A549 (cell line): ENCODE results near the gene BMP7. TPM values are rescaled to one million over a fixed set of nuclear protein-coding genes. Genes with fewer than 3 reads are reported as not detected.

Source experiments
- ATAC-seq, 2 experiments: fragments of 200-7000 bp in 1 of 2; fragments of >200 bp in 1 of 2; cut with Nextera tagmentation in 1 of 2; cut with Tn5 transposase in 1 of 2; 3 replicates each; pipeline versions ENCODE4 v1.8.0 to v1.9.1; 2018 to 2020; ENCODE audit warnings: mild to moderate bottlenecking in 1 of 2, moderate library complexity in 1 of 2
- CTCF ChIA-PET: fragments of 300-600 bp; sonication (Branson Sonifier 250); formaldehyde crosslinking; extraction: SDS; loops from one replicate; lab custom pipeline; 2021; ENCODE audit warnings: antibody characterized with exemption, inconsistent platforms; lab: Yijun Ruan, JAX
- POLR2A ChIA-PET: fragments of 350-600 bp; formaldehyde crosslinking; extraction: SDS; loops from one replicate; lab custom pipeline; 2021; ENCODE audit warnings: antibody characterized with exemption, inconsistent platforms; lab: Yijun Ruan, JAX
- DNase-seq, 2 experiments: peaks; one replicate each; pipeline versions ENCODE4 v3.0.0 to v3.0.0-alpha.2; 2011 to 2016; ENCODE audit warnings: low read depth in 1 of 2, low spot score in 1 of 2
- FAIRE-seq: peaks from 2 replicates; lab custom pipeline; 2011; peaks lifted over from hg19 to GRCh38; lab: Jason Lieb, UNC
- H3K27ac ChIP-seq, 2 experiments: fragments of >200 bp; sonication (Bioruptor Twin); formaldehyde crosslinking; 3 replicates each; pipeline ENCODE4 v1.5.1; 2016 to 2017
- H3K4me1 ChIP-seq: fragments of >200 bp; sonication (Bioruptor Twin); formaldehyde crosslinking; 3 replicates; pipeline ENCODE4 v1.6.1; 2016
- H3K4me2 ChIP-seq: fragments of >200 bp; sonication (Bioruptor Twin); formaldehyde crosslinking; 3 replicates; pipeline ENCODE4 v1.6.1; 2016
- H3K4me3 ChIP-seq: fragments of >200 bp; sonication (Bioruptor Twin); formaldehyde crosslinking; 3 replicates; pipeline ENCODE4 v1.5.1; 2016
- H3K9me3 ChIP-seq: fragments of >200 bp; sonication (Bioruptor Twin); formaldehyde crosslinking; 3 replicates; pipeline ENCODE4 v1.6.1; 2016
- BHLHE40 ChIP-seq: IDR thresholded peaks from 2 replicates; pipeline ENCODE4 v1.6.1; 2012; ENCODE audit warnings: low read depth, low read length, inconsistent platforms
- CBX2 ChIP-seq: fragments of 200-600 bp; sonication (generic); IDR thresholded peaks from 2 replicates; pipeline ENCODE4 v1.6.1; 2016; ENCODE audit warnings: low read depth, mild to moderate bottlenecking, borderline replicate concordance
- CBX8 ChIP-seq: fragments of 200-600 bp; sonication (generic); IDR thresholded peaks from 2 replicates; pipeline ENCODE4 v1.6.1; 2016
- CHD2 ChIP-seq: fragments of 150-350 bp; IDR thresholded peaks from 2 replicates; pipeline ENCODE4 v1.6.1; 2014; ENCODE audit warnings: low read length; ENCODE audit not compliant: partially characterized antibody
- E2F6 ChIP-seq: IDR thresholded peaks from 2 replicates; pipeline ENCODE4 v1.6.1; 2012; ENCODE audit warnings: low read depth, borderline replicate concordance
- EHF ChIP-seq: fragments of 250-450 bp; sonication (Bioruptor Pico); IDR thresholded peaks from 2 replicates; pipeline ENCODE4 v1.5.0; 2020; ENCODE audit warnings: mild to moderate bottlenecking
- ESRRA ChIP-seq: fragments of 150-350 bp; IDR thresholded peaks from 2 replicates; pipeline ENCODE4 v1.6.1; 2014; ENCODE audit warnings: mild to moderate bottlenecking, low read length, borderline replicate concordance
- FOXS1 ChIP-seq: fragments of 250-450 bp; sonication (Bioruptor Pico); IDR thresholded peaks from 2 replicates; pipeline ENCODE4 v1.5.0; 2020; ENCODE audit warnings: mild to moderate bottlenecking, moderate library complexity
- GATA3 ChIP-seq: IDR thresholded peaks from 2 replicates; pipeline ENCODE4 v1.6.1; 2012; ENCODE audit warnings: borderline replicate concordance
- HDAC2 ChIP-seq: fragments of 200-600 bp; sonication (generic); IDR thresholded peaks from 2 replicates; pipeline ENCODE4 v1.6.1; 2016
- HOXA7 ChIP-seq: fragments of 250-450 bp; sonication (Bioruptor Pico); IDR thresholded peaks from 2 replicates; pipeline ENCODE4 v1.5.0; 2020; ENCODE audit warnings: mild to moderate bottlenecking, moderate library complexity
- HOXB5 ChIP-seq: fragments of 250-450 bp; sonication (Bioruptor Pico); IDR thresholded peaks from 2 replicates; pipeline ENCODE4 v1.5.0; 2020; ENCODE audit warnings: mild to moderate bottlenecking, moderate library complexity
- JUNB ChIP-seq: fragments of >200 bp; sonication (Bioruptor Twin); formaldehyde crosslinking; IDR thresholded peaks from 2 replicates; pipeline ENCODE4 v1.6.1; 2016
- KDM5A ChIP-seq: fragments of 200-600 bp; sonication (generic); IDR thresholded peaks from 2 replicates; pipeline ENCODE4 v1.6.1; 2016; ENCODE audit warnings: antibody characterized with exemption, mild to moderate bottlenecking
- MAFK ChIP-seq: fragments of 450-650 bp; IDR thresholded peaks from 2 replicates; pipeline ENCODE4 v1.6.1; 2014; ENCODE audit not compliant: partially characterized antibody
- MAX ChIP-seq: IDR thresholded peaks from 2 replicates; pipeline ENCODE4 v1.6.1; 2012
- MAZ ChIP-seq: fragments of 150-350 bp; IDR thresholded peaks from 2 replicates; pipeline ENCODE4 v1.6.1; 2014; ENCODE audit warnings: antibody characterized with exemption, low read depth, low read length, borderline replicate concordance
- MYC ChIP-seq: IDR thresholded peaks from 2 replicates; pipeline ENCODE4 v1.6.1; 2012; ENCODE audit warnings: mild to moderate bottlenecking, inconsistent platforms, low read length, improper control_type of control experiment, borderline replicate concordance
- NFE2L2 ChIP-seq: fragments of 150-350 bp; conservative IDR thresholded peaks from 2 replicates; pipeline ENCODE4 v1.6.1; 2014; ENCODE audit warnings: low read length
- NR3C1 ChIP-seq: fragments of >200 bp; sonication (Bioruptor Twin); formaldehyde crosslinking; IDR thresholded peaks from 3 replicates; pipeline ENCODE4 v1.6.1; 2017
- PHF8 ChIP-seq: fragments of 200-600 bp; sonication (generic); IDR thresholded peaks from 2 replicates; pipeline ENCODE4 v1.6.1; 2016; ENCODE audit warnings: low read depth, mild to moderate bottlenecking, antibody characterized with exemption, moderate library complexity, borderline replicate concordance
- POLR2A ChIP-seq: IDR thresholded peaks from 2 replicates; pipeline ENCODE4 v1.6.1; 2012; ENCODE audit warnings: mild to moderate bottlenecking, low read length
- RARB ChIP-seq: fragments of 250-450 bp; sonication (Bioruptor Pico); IDR thresholded peaks from 2 replicates; pipeline ENCODE4 v1.8.0; 2021; ENCODE audit warnings: mild to moderate bottlenecking, moderate library complexity
- RFX5 ChIP-seq: fragments of 450-650 bp; IDR thresholded peaks from 2 replicates; pipeline ENCODE4 v1.7.1; 2014; ENCODE audit warnings: antibody characterized with exemption, mild to moderate bottlenecking, moderate library complexity
- RNF2 ChIP-seq: fragments of 200-600 bp; sonication (generic); IDR thresholded peaks from 2 replicates; pipeline ENCODE4 v1.6.1; 2016; ENCODE audit warnings: low read depth, mild to moderate bottlenecking, antibody characterized with exemption, moderate library complexity, borderline replicate concordance
- TP53 ChIP-seq: fragments of 250-450 bp; sonication (Bioruptor Pico); IDR thresholded peaks from 2 replicates; pipeline ENCODE4 v1.5.0; 2021; ENCODE audit warnings: mild to moderate bottlenecking, moderate library complexity
- WGBS: methylation state at CpG from one replicate; pipeline ENCODE4 v1.1.6; 2017; ENCODE audit errors: missing lambda C conversion rate; 5-methylcytosine and 5-hydroxymethylcytosine counted together
- polyA plus RNA-seq, 4 experiments: library from polyadenylated mRNA; depleted of rRNA in 3 of 4; stranded (reverse); fragments of >200 nt; fragmentation: RNase III in 1 of 4; extraction: RNeasy Plus Mini Kit Qiagen cat#74134 plus additional on column Dnase treatment in 1 of 4; gene quantifications; 2 replicates in 3 of 4; 3 replicates in 1 of 4; pipeline ENCODE4 v1.2.3, GENCODE V29; 2011 to 2017
- TF ChIP-seq, protein P1 (sequence below): fragments of 250-450 bp; sonication (Bioruptor Pico); IDR thresholded peaks from 2 replicates; pipeline ENCODE4 v1.5.0; 2021; ENCODE audit warnings: mild to moderate bottlenecking, moderate library complexity, borderline replicate concordance
- TF ChIP-seq, protein P2 (sequence below): fragments of >200 bp; sonication (Bioruptor Twin); formaldehyde crosslinking; IDR thresholded peaks from 3 replicates; pipeline ENCODE4 v1.5.1; 2016

BMP7 gene
- polyA plus RNA-seq, 2 of the 4 experiments (the other 2 are of a cell fraction), result 0.08 to 0.22 TPM

- CTCF ChIA-PET, result interaction anchor here (0.7 to 1.4 kb wide), 3 partner anchors 9 to 1675 kb away, joined by 3 read pairs; no protein-coding TSS in a partner anchor
- TF ChIP-seq CHD2 (no peak), ESRRA (no peak), BHLHE40 (no peak), HOXA7 (CRISPR knock-in tag) (no peak), MYC (no peak), MAZ (no peak), RARB (no peak), KDM5A (no peak), MAX (no peak), HDAC2 (no peak), FOXS1 (CRISPR knock-in tag) (no peak), NR3C1 (no peak), E2F6 (no peak), RNF2 (no peak), GATA3 (no peak)
- TF ChIP-seq, protein P1, sequence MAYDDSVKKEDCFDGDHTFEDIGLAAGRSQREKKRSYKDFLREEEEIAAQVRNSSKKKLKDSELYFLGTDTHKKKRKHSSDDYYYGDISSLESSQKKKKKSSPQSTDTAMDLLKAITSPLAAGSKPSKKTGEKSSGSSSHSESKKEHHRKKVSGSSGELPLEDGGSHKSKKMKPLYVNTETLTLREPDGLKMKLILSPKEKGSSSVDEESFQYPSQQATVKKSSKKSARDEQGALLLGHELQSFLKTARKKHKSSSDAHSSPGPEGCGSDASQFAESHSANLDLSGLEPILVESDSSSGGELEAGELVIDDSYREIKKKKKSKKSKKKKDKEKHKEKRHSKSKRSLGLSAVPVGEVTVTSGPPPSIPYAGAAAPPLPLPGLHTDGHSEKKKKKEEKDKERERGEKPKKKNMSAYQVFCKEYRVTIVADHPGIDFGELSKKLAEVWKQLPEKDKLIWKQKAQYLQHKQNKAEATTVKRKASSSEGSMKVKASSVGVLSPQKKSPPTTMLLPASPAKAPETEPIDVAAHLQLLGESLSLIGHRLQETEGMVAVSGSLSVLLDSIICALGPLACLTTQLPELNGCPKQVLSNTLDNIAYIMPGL (CRISPR knock-in tag), result no peak
These were observed 113.9 kb downstream of the BMP7 start for GRCh38 chr20:57152557-57152956.

GRCh38 chr20:57150559-57150958, 115.9 kb downstream of the BMP7 start:
- no peak overlapping the region for H3K27ac ChIP-seq
- H3K9me3 ChIP-seq, result no peaks in the 10 kb centered on the region
- ATAC-seq, result no peak
- WGBS, result 0% methylated on average over 1 of the region's 1 CpG
- no peak for TF ChIP-seq NR3C1
- no peak for TF ChIP-seq TP53 (CRISPR knock-in tag)
- no peak overlapping the region for H3K4me3 ChIP-seq
- ChIA-PET CTCF (no interaction called here), POLR2A (no interaction called here)
- no peak for DNase-seq
- no peak overlapping the region for H3K4me2 ChIP-seq
- no peaks in the 10 kb centered on the region for H3K4me1 ChIP-seq
- no peak for FAIRE-seq

More at GRCh38 chr20:57152557-57152956, 113.9 kb downstream of the BMP7 start:
- no peak for DNase-seq
- Histone ChIP-seq H3K27ac (no peak overlapping the region), H3K4me1 (no peaks in the 10 kb centered on the region), H3K4me3 (no peak overlapping the region), H3K4me2 (no peak overlapping the region), H3K9me3 (no peaks in the 10 kb centered on the region)
- no peak for FAIRE-seq
- no peak for ATAC-seq
- 74% methylated on average over 2 of the region's 2 CpGs for WGBS
- POLR2A ChIA-PET, result no interaction called here

DNA sequence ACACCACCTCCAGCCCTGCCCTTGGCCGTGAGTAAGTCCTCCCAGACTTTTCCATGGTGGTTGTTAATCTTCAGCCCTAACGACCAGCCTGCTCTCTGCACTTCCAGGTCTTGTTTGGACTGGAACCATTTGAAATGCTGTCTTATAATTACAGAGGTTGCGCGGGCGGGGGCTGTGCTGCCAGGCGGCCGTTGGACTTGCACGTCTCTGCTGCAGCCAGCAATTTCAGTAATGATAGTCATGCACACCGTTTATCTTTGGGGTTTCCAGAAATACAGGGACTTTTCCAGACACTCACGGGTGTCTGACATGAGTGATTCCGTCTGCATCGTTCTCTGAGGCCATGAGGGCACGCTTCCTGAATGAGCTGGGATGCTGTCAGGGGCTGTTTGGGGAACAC, 118.2 kb downstream of the BMP7 start:
- no peak for FAIRE-seq

GRCh38 chr20:57147185-57147584, 119.3 kb downstream of the BMP7 start:
- DNase-seq (no peak), ATAC-seq (no peak), FAIRE-seq (no peak)
- no peak overlapping the region for H3K4me2 ChIP-seq
- POLR2A ChIA-PET, result no interaction called here
- H3K9me3 ChIP-seq, result no peaks in the 10 kb centered on the region
- H3K27ac ChIP-seq, result no peak overlapping the region
- 26% methylated on average over 5 of the region's 5 CpGs for WGBS
- H3K4me1 ChIP-seq, result no peaks in the 10 kb centered on the region
- H3K4me3 ChIP-seq, result no peak overlapping the region
- CTCF ChIA-PET, result interaction anchor here (1.6 kb wide), 1 partner anchor 10 kb away, joined by 3 read pairs; no protein-coding TSS in a partner anchor
- TF ChIP-seq EHF (CRISPR knock-in tag) (no peak), HOXB5 (CRISPR knock-in tag) (no peak), MAFK (no peak), PHF8 (no peak), CBX8 (no peak), FOXS1 (CRISPR knock-in tag) (no peak), MAZ (no peak), RNF2 (no peak), E2F6 (no peak), POLR2A (no peak), JUNB (no peak), RFX5 (no peak), NFE2L2 (no peak), CBX2 (no peak), KDM5A (no peak)
- TF ChIP-seq, protein P2, sequence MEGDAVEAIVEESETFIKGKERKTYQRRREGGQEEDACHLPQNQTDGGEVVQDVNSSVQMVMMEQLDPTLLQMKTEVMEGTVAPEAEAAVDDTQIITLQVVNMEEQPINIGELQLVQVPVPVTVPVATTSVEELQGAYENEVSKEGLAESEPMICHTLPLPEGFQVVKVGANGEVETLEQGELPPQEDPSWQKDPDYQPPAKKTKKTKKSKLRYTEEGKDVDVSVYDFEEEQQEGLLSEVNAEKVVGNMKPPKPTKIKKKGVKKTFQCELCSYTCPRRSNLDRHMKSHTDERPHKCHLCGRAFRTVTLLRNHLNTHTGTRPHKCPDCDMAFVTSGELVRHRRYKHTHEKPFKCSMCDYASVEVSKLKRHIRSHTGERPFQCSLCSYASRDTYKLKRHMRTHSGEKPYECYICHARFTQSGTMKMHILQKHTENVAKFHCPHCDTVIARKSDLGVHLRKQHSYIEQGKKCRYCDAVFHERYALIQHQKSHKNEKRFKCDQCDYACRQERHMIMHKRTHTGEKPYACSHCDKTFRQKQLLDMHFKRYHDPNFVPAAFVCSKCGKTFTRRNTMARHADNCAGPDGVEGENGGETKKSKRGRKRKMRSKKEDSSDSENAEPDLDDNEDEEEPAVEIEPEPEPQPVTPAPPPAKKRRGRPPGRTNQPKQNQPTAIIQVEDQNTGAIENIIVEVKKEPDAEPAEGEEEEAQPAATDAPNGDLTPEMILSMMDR, result no peak

More for the DNA sequence above, 118.2 kb downstream of the BMP7 start:
- 32% methylated on average over 10 of the region's 13 CpGs for WGBS
- H3K27ac ChIP-seq, result no peak overlapping the region
- no peak overlapping the region for H3K4me3 ChIP-seq
- ATAC-seq (no peak), DNase-seq (no peak)
- H3K4me2 ChIP-seq, result no peak overlapping the region
- no peaks in the 10 kb centered on the region for H3K4me1 ChIP-seq
- POLR2A ChIA-PET, result no interaction called here
- CTCF ChIA-PET, result interaction anchor here (1.6 kb wide), 1 partner anchor 11 kb away, joined by 3 read pairs; no protein-coding TSS in a partner anchor
- TF ChIP-seq HOXA7 (CRISPR knock-in tag), result no peak
- TF ChIP-seq, all 56 proteins: peak for 0
- H3K9me3 ChIP-seq, result no peaks in the 10 kb centered on the region
